K562 (cell line): ENCODE results near the gene HOXB3. TPM values are rescaled to one million over a fixed set of nuclear protein-coding genes. Genes with fewer than 3 reads are reported as not detected.

Experiments used
- BRD4 ChIP-seq: fragments of 200-600 bp; sonication (generic); IDR thresholded peaks from 2 replicates; pipeline ENCODE4 v1.6.1; 2017; ENCODE audit warnings: inconsistent platforms
- CTBP1 ChIP-seq: fragments of 450-650 bp; IDR thresholded peaks from 2 replicates; pipeline ENCODE4 v1.6.1; 2016; ENCODE audit warnings: borderline replicate concordance
- DMBX1 ChIP-seq: fragments of 250-450 bp; sonication (Bioruptor Pico); IDR thresholded peaks from 2 replicates; pipeline ENCODE4 v1.8.0; 2022; ENCODE audit warnings: inconsistent platforms, mild to moderate bottlenecking, moderate library complexity, borderline replicate concordance
- HMGN3 ChIP-seq: IDR thresholded peaks from 2 replicates; pipeline ENCODE4 v1.6.1; 2011; ENCODE audit warnings: borderline replicate concordance, low read depth, mild to moderate bottlenecking, mixed read lengths, low read length; ENCODE audit not compliant: insufficient read length; ENCODE audit errors: extremely low read depth
- PYGO2 ChIP-seq: fragments of 450-650 bp; IDR thresholded peaks from 2 replicates; pipeline ENCODE4 v1.6.1; 2016; ENCODE audit warnings: mild to moderate bottlenecking, missing genetic modification characterization, moderate library complexity, missing compliant biosample characterization
- RBM15 ChIP-seq: fragments of 200-400 bp; formaldehyde crosslinking; IDR thresholded peaks from 2 replicates; pipeline ENCODE4 v1.6.1; 2018; ENCODE audit warnings: mild to moderate bottlenecking, low read length, moderate library complexity; ENCODE audit not compliant: insufficient read depth
- RHOXF2B ChIP-seq: fragments of 250-450 bp; sonication (Bioruptor Pico); conservative IDR thresholded peaks from 2 replicates; pipeline ENCODE4 v1.5.1; 2021
- SMAD4 ChIP-seq: fragments of 250-450 bp; sonication (Bioruptor Pico); conservative IDR thresholded peaks from 2 replicates; pipeline ENCODE4 v1.8.0; 2021; ENCODE audit warnings: inconsistent platforms, mild to moderate bottlenecking, moderate library complexity
- SMARCA4 ChIP-seq: fragments of 450-650 bp; IDR thresholded peaks from 2 replicates; pipeline ENCODE4 v1.6.1; 2016
- U2AF2 ChIP-seq: fragments of 200-400 bp; formaldehyde crosslinking; optimal IDR thresholded peaks from 2 replicates; pipeline ENCODE3; 2017; ENCODE audit warnings: low read depth, mild to moderate bottlenecking, low read length
- ZFP36 ChIP-seq: fragments of 150-350 bp; IDR thresholded peaks from 2 replicates; pipeline ENCODE4 v1.6.1; 2018; ENCODE audit warnings: low read length, low read depth; ENCODE audit not compliant: partially characterized antibody
- ZNF583 ChIP-seq: fragments of 250-450 bp; sonication (Bioruptor Pico); IDR thresholded peaks from 2 replicates; pipeline ENCODE4 v1.4.0; 2020
- polyA plus RNA-seq, 8 experiments: library from polyadenylated mRNA; depleted of rRNA in 4 of 8; stranded (reverse) in 5 of 8; unstranded in 3 of 8; fragments of >200 nt; fragmentation: Nextera tagmentation in 2 of 8; fragmentation: Illumina TruSeq in 1 of 8; extraction: Ambion mirVana in 2 of 8; extraction: Trizol in 1 of 8; gene quantifications; 2 replicates each; pipeline versions ENCODE4 v1.2.1 to v1.2.3, GENCODE V29; 2011 to 2014; ENCODE audit warnings: inconsistent platforms in 1 of 8, missing spikeins in 1 of 8
- total RNA-seq, 7 experiments: library from RNA; depleted of rRNA in 6 of 7; stranded (reverse); fragments of >200 nt in 6 of 7; fragmentation: Illumina TruSeq in 2 of 7; extraction: Trizol in 2 of 7; gene quantifications; 2 replicates each; pipeline versions ENCODE4 v1.2.1 to v1.2.3, GENCODE V29; 2011 to 2021; ENCODE audit warnings: low replicate concordance in 1 of 7
- TF ChIP-seq, protein P1 (sequence below), 2 experiments: fragments of 450-650 bp; formaldehyde crosslinking in 1 of 2; IDR thresholded peaks; 2 replicates each; pipeline versions ENCODE4 v1.4.0 to v1.6.1; 2014 to 2020; ENCODE audit warnings: mild to moderate bottlenecking in 2 of 2, borderline replicate concordance in 1 of 2, low read depth in 1 of 2
- TF ChIP-seq, protein P2 (sequence below): fragments of 450-650 bp; IDR thresholded peaks from 2 replicates; pipeline ENCODE4 v1.6.1; 2018; ENCODE audit warnings: mild to moderate bottlenecking, low read depth; ENCODE audit not compliant: partially characterized antibody

The HOXB3 gene
- total and polyA plus RNA-seq, 9 of the 15 experiments (the other 6 are each of a cell fraction or from before 2014, with no cell fraction given), result 2.4 to 41.3 (median 20.2) TPM

DNA sequence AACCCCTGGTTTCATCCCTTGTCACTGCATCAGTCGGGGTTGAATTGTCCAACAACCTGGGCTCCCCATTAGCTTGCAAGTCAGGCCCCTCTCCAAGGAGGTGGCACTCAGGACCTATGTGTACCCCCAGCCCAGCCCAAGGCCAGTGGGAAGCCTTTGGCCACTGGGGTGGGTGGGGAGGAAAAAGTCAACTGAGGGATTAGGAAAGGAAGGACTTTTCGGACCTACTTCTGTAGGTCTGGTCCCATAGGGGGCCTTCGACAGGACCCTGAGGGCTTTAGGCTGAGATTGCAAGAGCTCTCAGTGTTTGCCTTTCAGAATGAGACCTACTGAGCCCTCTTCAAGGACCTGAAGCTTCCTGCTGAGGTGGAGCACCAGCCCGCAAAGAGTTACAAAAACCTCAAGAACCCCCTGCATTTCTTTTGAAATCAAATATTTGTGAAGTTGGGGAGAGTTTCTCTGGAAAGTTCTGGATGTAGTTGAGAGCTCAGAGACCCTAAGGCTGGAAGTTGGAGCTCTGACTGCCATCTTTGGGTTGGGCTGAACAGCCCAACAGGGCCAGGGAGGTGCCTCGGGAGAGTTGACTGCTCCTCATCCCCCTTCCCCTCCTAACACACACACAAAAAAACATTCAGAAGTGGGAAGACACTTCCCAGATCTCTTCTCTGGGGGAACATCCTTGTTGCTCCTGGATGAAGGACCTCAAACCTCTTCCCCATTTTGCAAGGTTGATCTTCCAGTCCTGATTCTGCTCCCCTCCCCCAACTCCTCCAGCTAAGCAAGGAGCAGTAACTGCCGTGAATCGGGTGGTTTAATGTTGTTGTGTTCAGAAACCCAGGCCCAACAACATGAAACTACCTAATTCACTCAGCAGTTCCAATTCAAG is 41.9 kb upstream of the HOXB3 start (continued):
- no peak; the same call in 1 of the 2 replicates for TF ChIP-seq BRD4
- no peak for TF ChIP-seq RHOXF2B (CRISPR knock-in tag)
- no peak for TF ChIP-seq HMGN3
- peak; percentile 32; the same call in 1 of the 2 replicates for TF ChIP-seq CTBP1
- 0 out of 2 replicates have a peak, but pooled peaks have one; percentile 28 for TF ChIP-seq SMAD4 (CRISPR knock-in tag)
- TF ChIP-seq, protein P1, sequence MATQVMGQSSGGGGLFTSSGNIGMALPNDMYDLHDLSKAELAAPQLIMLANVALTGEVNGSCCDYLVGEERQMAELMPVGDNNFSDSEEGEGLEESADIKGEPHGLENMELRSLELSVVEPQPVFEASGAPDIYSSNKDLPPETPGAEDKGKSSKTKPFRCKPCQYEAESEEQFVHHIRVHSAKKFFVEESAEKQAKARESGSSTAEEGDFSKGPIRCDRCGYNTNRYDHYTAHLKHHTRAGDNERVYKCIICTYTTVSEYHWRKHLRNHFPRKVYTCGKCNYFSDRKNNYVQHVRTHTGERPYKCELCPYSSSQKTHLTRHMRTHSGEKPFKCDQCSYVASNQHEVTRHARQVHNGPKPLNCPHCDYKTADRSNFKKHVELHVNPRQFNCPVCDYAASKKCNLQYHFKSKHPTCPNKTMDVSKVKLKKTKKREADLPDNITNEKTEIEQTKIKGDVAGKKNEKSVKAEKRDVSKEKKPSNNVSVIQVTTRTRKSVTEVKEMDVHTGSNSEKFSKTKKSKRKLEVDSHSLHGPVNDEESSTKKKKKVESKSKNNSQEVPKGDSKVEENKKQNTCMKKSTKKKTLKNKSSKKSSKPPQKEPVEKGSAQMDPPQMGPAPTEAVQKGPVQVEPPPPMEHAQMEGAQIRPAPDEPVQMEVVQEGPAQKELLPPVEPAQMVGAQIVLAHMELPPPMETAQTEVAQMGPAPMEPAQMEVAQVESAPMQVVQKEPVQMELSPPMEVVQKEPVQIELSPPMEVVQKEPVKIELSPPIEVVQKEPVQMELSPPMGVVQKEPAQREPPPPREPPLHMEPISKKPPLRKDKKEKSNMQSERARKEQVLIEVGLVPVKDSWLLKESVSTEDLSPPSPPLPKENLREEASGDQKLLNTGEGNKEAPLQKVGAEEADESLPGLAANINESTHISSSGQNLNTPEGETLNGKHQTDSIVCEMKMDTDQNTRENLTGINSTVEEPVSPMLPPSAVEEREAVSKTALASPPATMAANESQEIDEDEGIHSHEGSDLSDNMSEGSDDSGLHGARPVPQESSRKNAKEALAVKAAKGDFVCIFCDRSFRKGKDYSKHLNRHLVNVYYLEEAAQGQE (IDR thresholded peaks at IDR 0.05; ENCODE audit: borderline replicate concordance), result no peak
- TF ChIP-seq, protein P1 (CRISPR knock-in tag; IDR thresholded peaks at IDR 0.05; ENCODE audit: low read depth), result no peak
- TF ChIP-seq SMARCA4, result no peak
- no peak for TF ChIP-seq U2AF2
- no peak for TF ChIP-seq RBM15
- TF ChIP-seq ZFP36, result no peak
- TF ChIP-seq ZNF583 (CRISPR knock-in tag), result peak; percentile 69; the same call in 1 of the 2 replicates
- TF ChIP-seq, protein P2, sequence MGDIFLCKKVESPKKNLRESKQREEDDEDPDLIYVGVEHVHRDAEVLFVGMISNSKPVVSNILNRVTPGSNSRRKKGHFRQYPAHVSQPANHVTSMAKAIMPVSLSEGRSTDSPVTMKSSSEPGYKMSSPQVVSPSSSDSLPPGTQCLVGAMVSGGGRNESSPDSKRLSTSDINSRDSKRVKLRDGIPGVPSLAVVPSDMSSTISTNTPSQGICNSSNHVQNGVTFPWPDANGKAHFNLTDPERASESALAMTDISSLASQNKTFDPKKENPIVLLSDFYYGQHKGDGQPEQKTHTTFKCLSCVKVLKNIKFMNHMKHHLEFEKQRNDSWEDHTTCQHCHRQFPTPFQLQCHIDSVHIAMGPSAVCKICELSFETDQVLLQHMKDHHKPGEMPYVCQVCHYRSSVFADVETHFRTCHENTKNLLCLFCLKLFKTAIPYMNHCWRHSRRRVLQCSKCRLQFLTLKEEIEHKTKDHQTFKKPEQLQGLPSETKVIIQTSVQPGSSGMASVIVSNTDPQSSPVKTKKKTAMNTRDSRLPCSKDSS, result no peak
- 0 out of 2 replicates have a peak, but pooled peaks have one; percentile 33 for TF ChIP-seq DMBX1 (CRISPR knock-in tag)
- TF ChIP-seq PYGO2 (tag), result peak; percentile 51; the same call in 1 of the 2 replicates
